ENCODE results near the gene CPT1A.

GRCh38 chr11:68753300-68753699, 88.4 kb downstream of the CPT1A start:
- TF ChIP-seq CTCF (IDR thresholded peaks at IDR 0.05), result no peak
- no peak for TF ChIP-seq POLR2A (IDR thresholded peaks at IDR 0.05)
- TF ChIP-seq POLR2AphosphoS5 (IDR thresholded peaks at IDR 0.05), result no peak

Data from prostate gland (tissue), 2 donors.